Cardiac septum (tissue), 1 donor: Measurements from ENCODE around the gene HSD11B2. TPM values are rescaled to one million over a fixed set of nuclear protein-coding genes. Genes with fewer than 3 reads are reported as not detected.
"Not testable (repeated sequence)": the region's sequence is repeated elsewhere in the genome, so short reads cannot be mapped to it uniquely, and the experiment has no call there.

Experiments used
- DNase-seq: peaks from one replicate; pipeline ENCODE4 v3.0.0-alpha.2; 2020; ENCODE audit warnings: low spot score
- intact Hi-C: fragments of 100-400 bp; cut with DNase I; formaldehyde crosslinking; loops from one replicate; pipeline ENCODE4 v1.14.0; 2022
- total RNA-seq: library from RNA; stranded (reverse); fragmentation: NEBNext Ultra II Directional; extraction: Animal tissue kit (Norgen Biotek cat#: 25700); gene quantifications from one replicate; pipeline ENCODE4 v1.2.1, GENCODE V29; 2021
- donor health status: DM: no; HTN: no; CAD: no.

Gene HSD11B2
- total RNA-seq, 1 donor from 2014 or later = 0.27 TPM

GRCh38 chr16:67411339-67411738 lies 19.6 kb upstream of the HSD11B2 start:
- intact Hi-C loops = no loop called here
- DNase-seq = no peak

GRCh38 chr16:67412294-67412693 lies 18.6 kb upstream of the HSD11B2 start:
- DNase-seq = no peak
- intact Hi-C loops = no loop called here

- intact Hi-C loops = no loop called here
These were observed 16.7 kb upstream of the HSD11B2 start for GRCh38 chr16:67413978-67414911.

GRCh38 chr16:67415421-67415820 lies 15.5 kb upstream of the HSD11B2 start:
- intact Hi-C loops, DNase-seq: not testable (repeated sequence)

More at GRCh38 chr16:67413978-67414911, 16.7 kb upstream of the HSD11B2 start:
- DNase-seq = no peak

- intact Hi-C loops = no loop called here
- peak; percentile 87 for DNase-seq
These were observed 14.8 kb upstream of the HSD11B2 start, which contains the start of gene ZDHHC1 for GRCh38 chr16:67415872-67416793. Gene ZDHHC1 (minus strand): TSS chr16:67416477. CDS start chr16:67407775, 8,702 bp downstream.

GRCh38 chr16:67417333-67418061 lies 13.4 kb upstream of the HSD11B2 start:
- intact Hi-C loops = no loop called here
- DNase-seq = no peak

- intact Hi-C loops = no loop called here
- DNase-seq = no peak
These were observed 11.4 kb upstream of the HSD11B2 start for GRCh38 chr16:67419502-67419901.

GRCh38 chr16:67419931-67420330 lies 11.0 kb upstream of the HSD11B2 start:
- intact Hi-C loops = no loop called here
- no peak for DNase-seq

GRCh38 chr16:67421030-67421429 lies 9.9 kb upstream of the HSD11B2 start:
- intact Hi-C loops = no loop called here
- DNase-seq = no peak

- DNase-seq = no peak
- intact Hi-C loops = no loop called here
These were observed 7.9 kb upstream of the HSD11B2 start for GRCh38 chr16:67423015-67423414.

GRCh38 chr16:67423611-67424260 lies 7.2 kb upstream of the HSD11B2 start:
- no peak for DNase-seq
- intact Hi-C loops = no loop called here

GRCh38 chr16:67424261-67424615 lies 6.7 kb upstream of the HSD11B2 start:
- intact Hi-C loops = no loop called here
- no peak for DNase-seq

GRCh38 chr16:67425061-67425460 lies 5.9 kb upstream of the HSD11B2 start:
- intact Hi-C loops = loop anchor here (5.0 kb wide), 1 partner anchor 42 kb away; no protein-coding TSS in a partner anchor
- DNase-seq = no peak

- intact Hi-C loops = loop anchor here (5.0 kb wide), 1 partner anchor 42 kb away; no protein-coding TSS in a partner anchor
- no peak for DNase-seq
These were observed 5.3 kb upstream of the HSD11B2 start for GRCh38 chr16:67425580-67425979.

- intact Hi-C loops = loop anchor here (5.0 kb wide), 1 partner anchor 41 kb away; no protein-coding TSS in a partner anchor
- DNase-seq = no peak
These were observed 4.9 kb upstream of the HSD11B2 start for GRCh38 chr16:67426022-67426421.

GRCh38 chr16:67426950-67427349 lies 4.0 kb upstream of the HSD11B2 start:
- intact Hi-C loops = loop anchor here (5.0 kb wide), 1 partner anchor 40 kb away; no protein-coding TSS in a partner anchor
- DNase-seq = no peak

- DNase-seq = peak; percentile 82
- intact Hi-C loops = loop anchor here (5.0 kb wide), 1 partner anchor 39 kb away; no protein-coding TSS in a partner anchor
These were observed 2.7 kb upstream of the HSD11B2 start for GRCh38 chr16:67428146-67428731.

- intact Hi-C loops = loop anchor here (5.0 kb wide), 1 partner anchor 38 kb away; no protein-coding TSS in a partner anchor
- no peak for DNase-seq
These were observed 1.7 kb upstream of the HSD11B2 start for GRCh38 chr16:67429053-67429798.
